HG02840 (cell line): Measurements from ENCODE around the gene NID2.

Experiments used
- ATAC-seq: cut with Tn5 transposase; IDR thresholded peaks from one replicate; pipeline ENCODE4 v1.9.1; 2021; ENCODE audit warnings: mild to moderate bottlenecking, moderate library complexity, moderate number of reproducible peaks; ENCODE audit not compliant: unreplicated experiment, low FRiP score

NID2 gene, protein sequence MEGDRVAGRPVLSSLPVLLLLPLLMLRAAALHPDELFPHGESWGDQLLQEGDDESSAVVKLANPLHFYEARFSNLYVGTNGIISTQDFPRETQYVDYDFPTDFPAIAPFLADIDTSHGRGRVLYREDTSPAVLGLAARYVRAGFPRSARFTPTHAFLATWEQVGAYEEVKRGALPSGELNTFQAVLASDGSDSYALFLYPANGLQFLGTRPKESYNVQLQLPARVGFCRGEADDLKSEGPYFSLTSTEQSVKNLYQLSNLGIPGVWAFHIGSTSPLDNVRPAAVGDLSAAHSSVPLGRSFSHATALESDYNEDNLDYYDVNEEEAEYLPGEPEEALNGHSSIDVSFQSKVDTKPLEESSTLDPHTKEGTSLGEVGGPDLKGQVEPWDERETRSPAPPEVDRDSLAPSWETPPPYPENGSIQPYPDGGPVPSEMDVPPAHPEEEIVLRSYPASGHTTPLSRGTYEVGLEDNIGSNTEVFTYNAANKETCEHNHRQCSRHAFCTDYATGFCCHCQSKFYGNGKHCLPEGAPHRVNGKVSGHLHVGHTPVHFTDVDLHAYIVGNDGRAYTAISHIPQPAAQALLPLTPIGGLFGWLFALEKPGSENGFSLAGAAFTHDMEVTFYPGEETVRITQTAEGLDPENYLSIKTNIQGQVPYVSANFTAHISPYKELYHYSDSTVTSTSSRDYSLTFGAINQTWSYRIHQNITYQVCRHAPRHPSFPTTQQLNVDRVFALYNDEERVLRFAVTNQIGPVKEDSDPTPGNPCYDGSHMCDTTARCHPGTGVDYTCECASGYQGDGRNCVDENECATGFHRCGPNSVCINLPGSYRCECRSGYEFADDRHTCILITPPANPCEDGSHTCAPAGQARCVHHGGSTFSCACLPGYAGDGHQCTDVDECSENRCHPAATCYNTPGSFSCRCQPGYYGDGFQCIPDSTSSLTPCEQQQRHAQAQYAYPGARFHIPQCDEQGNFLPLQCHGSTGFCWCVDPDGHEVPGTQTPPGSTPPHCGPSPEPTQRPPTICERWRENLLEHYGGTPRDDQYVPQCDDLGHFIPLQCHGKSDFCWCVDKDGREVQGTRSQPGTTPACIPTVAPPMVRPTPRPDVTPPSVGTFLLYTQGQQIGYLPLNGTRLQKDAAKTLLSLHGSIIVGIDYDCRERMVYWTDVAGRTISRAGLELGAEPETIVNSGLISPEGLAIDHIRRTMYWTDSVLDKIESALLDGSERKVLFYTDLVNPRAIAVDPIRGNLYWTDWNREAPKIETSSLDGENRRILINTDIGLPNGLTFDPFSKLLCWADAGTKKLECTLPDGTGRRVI (N-terminal part only)

DNA sequence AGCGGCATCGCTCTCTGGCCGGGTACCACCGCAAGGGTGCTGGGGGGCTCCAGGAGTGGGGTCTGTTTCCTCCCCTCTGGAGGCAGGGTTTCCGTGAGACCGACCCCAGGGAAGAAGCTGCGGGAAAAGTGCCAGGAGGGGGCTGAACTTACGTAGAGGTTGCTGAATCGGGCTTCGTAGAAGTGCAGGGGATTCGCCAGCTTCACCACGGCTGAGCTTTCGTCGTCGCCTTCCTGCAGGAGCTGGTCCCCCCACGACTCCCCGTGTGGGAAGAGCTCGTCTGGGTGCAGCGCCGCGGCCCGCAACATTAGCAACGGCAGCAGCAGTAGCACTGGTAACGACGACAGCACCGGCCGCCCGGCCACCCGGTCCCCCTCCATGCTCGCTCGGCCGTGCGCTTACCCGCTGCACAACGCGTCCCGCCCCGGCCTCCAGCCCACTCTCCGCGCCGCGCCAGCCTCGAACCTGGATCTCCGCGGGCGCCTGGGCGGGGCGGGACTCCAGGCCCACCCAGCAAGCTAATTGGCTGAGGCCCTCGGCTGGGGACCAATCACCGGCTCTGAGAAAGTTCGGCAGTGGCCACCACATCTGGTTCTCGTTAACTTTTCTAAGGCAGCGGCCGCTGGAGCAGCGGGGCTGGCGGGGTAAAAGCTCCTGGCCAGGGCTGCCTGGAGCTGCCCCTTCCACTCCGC is at the start of gene NID2:
NID2 (minus strand) TSS at position 445 of the 692 bp plus-strand sequence; CDS start at position 380, 65 bp downstream.
- no peak for ATAC-seq

DNA sequence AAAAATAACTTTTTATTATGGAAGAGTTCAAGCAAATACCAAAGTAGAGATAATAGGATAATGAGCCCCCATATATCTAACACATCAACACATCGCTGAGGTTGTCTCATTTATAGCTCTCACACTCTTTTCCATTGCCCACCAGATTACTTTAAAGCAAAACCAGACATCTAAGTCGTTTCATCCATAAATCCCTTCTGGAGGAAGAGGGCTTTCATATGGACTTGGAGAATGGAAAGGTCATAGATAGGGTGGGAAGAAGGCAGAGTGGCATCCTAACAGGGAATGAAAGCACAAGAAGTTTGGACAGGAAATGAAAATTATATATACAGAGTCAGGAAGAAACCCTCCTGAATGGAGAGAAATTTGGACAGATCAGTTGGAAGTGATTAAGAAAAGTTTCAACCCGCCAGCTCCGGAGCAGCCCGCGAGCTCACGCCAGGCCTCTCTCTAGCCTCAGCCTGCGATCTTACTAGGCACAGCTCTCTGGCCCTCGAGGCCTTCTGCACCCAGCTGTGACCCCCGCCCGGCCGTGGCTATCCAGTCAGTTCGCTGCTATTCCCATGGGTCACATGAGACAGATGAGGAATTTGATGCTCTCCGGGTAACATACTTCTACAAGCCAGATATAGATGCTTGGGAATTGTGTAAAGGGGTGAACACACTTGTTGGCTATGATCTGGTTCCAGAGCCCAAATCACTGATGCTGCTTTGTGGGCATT is 48.4 kb upstream of the NID2 start:
- no peak for ATAC-seq

DNA sequence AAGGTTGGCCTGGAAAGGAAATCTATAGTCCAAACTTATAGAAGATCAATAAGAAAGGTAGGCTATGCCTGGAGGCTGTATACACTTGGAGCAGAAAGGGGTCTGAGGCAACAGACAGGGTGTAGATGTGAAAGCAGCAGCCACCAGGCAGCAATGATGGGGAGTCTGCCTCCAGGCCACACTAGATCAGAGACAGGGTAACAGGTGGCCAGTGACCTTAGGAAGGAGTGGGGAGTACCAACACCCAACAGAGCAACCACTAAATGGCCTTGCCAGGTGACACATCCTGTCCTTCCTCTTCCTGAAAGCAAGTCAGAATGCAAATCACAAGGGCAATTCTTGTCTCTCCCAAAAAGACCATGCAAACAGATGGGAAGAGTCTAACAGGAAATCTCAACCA is 46.4 kb upstream of the NID2 start:
- ATAC-seq = no peak

DNA sequence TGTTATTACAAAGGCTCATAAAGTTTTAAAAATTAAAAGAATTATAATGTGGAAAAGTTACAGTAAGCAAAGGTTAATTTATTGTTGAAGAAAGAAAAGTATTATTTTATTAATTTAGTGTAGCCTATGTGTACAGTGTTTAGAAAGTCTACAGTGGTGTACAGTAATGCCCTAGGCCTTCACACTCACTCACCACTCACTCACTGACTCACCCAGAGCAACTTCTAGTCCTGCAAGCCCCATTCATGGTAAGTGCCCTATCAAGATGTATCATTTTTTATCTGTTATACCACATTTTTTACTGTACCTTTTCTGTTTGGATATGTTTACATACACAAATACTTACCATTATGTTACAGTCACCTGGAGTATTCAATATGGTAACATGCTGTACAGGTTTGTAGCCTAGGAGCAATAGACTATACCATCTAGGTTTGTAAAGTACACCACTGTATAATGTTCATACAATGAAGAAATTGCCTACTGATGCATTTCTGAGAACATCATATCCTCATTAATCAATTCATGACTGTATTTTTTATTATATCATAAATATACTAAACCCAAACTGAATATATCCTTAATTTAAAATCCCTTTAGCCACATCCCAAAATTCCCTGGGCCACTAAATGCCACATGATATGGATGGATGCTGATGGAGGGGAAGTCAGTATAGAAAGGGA is 43.6 kb upstream of the NID2 start:
- no peak for ATAC-seq

DNA sequence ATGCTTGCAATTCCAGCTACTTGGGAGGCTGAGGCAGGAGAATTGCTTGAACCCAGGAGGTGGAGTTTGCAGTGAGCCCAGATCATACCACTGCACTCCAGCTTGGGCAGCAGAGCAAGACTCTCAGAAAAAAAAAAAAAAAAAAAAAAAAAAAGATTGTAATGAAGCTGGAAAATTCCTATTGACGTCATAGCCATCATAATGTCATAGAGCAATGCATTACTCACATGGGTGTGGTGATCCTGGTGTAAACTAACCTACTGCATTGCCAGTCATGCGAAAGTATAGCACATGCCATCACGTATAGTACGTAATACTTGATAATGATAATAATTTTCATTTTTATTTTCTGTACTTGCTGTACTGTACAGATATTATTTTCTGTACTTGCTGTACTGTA is 42.7 kb upstream of the NID2 start:
- ATAC-seq = no peak

DNA sequence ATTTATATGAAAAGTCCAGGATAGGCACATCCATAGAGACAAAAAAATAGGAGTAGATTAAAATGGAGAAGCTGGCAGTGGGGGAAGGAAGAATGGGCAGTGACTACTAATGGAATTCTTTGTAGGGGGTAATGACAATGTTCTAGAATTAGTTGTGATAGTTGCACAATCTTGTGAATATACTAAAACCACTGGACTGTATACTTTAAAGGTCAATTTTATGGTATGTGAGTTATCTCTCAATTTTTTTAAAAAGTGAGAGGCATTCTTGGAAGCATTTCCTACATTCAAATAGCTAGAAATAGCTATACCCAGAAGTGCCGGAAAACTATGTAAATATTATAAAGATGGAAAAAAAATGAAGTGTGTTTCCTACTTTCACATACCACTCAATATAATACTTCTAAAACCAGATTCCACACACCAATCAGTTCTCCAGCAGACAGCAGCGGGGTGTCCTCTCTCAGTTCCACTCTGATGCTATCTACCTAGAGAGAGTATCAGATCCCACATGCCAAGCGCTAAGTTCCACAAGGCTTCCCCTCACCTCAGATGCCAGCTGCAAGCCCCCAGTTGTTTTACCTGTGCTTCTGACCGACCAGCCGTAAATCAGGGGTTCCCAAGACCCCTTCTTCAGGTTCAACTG is 41.7 kb upstream of the NID2 start:
- ATAC-seq = no peak

DNA sequence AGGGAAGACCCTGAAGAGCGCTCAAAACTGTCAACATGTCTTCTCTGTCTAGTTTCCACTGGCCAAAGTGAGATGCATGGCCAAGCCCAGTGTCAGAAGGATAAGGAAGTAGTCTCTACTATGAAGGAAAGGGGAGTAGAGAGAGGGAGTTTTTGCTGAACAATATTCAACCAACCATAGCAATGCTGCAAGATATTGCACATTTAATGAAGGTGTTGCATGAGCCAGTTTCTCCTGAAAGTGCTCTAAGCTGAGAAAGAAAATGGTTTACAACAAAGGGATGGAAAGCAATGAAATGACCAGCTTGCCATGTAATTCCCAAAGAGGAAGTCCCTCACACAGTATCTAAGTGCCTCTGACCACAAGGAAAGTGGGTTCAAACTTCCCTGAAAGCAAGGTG is 40.0 kb upstream of the NID2 start:
- no peak for ATAC-seq

DNA sequence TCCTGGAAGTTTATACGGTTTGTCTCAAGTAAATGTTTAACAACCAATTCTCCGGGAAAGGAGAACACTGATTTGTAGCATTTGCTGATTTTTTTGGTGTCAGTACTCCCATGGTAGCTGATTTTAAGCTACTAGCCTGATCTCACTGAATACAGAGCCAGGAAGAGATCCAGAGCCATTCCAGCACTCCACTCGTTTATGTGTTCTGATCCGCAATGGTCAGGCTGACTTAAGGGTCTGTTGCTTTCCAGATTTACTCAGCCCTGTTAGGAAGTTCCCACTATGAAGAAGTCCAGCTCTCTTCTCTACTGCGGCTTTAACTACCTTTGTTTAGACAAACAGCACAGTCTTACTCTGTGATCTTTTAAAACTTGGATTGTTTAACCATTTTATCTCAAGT is 38.0 kb upstream of the NID2 start:
- no peak for ATAC-seq

DNA sequence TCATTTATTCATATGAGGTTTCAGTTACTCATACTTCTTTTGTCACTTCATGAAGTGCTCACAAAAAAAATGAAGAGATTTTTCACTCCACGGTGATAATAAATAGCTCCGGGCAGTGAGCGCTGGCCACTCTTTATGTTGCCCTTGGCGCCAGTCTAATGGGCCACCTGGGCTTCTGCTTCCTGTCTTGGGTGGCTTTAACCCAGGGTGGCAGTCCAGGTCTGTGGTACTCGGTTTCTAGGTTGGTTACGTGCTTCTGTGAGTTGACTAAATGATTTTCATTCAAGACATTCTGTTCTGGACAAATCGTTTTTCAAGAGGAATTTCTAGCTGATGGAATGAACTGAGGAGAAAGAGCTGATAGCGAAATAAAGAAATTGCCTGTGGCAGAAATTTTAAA is 34.6 kb upstream of the NID2 start:
- ATAC-seq = no peak

DNA sequence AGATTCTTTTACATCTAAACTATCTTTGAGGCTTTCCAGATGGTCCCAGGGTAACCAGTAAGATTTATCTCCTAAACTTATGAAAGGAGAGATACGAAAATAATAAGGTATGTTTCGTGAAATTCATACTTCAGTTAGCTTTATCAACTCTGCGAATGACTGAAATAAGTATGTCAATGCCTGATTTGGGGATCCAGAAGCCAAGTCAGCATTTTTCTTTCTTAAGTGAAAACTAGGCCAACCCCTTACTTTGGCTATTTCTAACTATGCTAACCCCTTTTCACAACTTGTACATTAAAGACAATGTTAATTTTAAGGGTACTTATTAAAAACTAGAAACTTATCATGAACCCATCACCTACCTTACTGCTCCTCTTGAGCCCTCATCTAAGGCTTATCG is 26.9 kb upstream of the NID2 start:
- ATAC-seq = no peak

DNA sequence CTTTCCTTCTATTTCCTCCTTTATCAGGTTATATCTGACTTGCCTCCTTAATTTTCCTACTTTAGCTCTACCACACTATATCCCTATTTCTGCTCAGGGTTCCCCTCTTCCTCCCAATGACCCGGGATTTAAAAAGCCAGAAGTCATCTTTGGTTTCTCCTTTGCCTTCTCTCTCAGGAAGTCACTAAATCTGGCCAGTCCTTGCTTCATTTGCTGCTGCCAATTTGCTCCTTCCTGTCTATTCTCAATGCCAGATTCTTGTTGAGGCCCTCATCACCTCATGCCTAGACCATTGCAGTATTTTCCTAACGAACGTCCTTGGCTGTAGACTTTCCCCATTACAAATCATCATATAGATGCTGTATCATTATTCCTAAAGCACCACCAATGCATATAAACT is 26.5 kb upstream of the NID2 start:
- no peak for ATAC-seq

DNA sequence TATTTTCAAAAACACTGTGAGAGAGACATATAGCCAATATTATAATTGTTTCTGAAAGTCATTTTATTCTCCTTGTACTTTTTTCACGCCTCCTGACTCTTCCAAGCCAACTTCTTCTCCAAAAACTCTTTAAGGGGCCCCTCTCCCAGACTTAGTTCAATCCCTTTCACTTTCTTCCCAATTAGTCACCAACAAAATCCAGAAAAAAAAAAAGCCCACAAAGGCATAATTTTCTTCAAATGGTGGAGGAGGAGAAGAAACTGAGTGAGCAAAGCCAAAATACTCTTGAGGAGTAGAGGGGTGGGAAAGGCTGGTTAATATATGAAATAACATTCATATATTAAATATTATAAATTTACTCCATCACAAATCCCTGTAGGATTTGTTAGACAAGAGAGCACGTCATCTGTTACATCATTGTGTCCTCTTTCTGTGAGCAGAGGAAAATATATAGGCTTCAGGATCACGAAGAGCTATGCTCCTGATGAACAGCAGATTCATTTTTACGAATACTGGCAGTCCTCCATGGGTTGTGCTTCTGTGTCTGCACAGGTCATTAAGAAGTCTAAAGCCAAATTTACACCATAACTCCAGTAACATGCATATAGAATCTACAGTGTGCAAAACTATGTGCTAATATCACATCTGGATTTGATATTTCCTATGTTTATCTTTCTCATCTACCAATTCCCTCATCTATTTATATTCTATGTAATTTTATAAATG is 25.9 kb upstream of the NID2 start:
- no peak for ATAC-seq

DNA sequence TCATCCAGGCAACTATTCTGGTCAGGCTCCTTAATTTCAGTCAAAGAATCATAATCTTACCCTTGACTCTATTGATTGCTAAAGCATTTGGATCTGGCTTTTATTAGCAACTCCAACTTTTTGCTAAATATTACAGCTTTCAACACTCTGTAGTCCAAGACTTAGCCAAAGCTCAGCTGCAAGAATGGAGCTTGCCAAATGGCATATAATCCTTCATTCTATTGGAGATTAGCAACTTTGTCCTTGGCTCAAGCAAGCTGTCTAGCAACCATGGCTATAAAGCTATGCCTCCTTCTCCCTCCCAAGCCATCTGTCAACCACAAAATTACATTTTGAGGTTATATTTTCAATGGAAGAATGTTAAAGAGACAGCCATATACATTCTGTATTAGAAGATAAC is 23.1 kb upstream of the NID2 start:
- no peak for ATAC-seq

DNA sequence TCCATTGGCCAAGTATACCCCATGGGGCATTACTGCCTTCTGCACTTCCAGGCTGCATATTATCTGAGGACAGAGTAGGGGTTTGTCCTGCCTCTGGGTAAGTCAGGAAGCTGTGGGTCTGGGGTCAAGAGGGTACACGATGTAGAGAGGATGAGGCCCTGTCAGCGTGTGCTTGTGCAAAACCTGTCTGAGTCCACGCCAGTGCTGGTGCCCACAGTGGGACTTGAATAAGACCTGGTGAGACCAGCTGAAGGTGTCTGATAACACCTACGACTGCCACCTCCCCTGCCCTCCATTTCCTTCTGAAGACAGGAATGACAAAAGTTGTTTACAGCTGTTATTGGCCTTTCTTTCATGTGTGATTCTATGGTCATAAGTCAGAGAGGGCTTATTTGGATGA is 22.1 kb upstream of the NID2 start:
- ATAC-seq = no peak

DNA sequence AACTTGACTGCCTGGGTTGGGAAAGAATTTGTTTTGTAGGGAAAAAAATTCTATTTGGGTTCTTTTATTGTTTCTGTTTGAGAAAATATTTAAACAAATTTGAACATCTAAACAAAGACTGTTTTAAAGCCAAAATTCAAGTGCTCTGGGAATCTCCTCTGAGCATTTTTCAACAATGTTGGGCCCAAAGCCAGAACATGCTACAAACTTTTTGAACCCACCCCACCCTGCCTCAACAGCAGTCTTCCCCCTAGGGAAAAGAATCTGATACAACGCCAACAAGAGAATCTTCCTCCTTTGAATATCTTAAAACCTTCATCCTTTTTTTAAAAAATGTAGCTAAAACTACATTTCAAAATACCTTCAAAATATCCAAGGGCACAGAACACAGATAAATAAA is 20.4 kb upstream of the NID2 start:
- no peak for ATAC-seq

DNA sequence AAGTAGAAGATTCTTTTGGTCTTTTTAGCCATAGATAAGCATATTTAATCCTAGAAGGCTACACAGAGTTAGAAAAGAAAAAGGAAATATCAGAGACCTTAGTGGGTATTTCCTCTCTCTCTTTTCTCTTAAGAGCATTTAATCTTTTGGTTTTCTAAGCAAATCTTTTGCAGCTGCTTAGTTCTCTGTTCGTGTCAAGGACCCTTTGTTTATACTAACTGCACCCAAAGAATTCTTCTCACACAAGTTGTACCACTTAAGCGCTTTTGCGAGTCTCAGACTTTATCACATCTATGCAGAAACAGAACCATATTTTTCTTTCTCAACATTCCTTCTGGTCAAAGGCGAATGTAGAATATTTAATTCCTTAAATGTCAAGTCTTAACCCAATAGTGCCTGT is 17.9 kb upstream of the NID2 start:
- no peak for ATAC-seq

DNA sequence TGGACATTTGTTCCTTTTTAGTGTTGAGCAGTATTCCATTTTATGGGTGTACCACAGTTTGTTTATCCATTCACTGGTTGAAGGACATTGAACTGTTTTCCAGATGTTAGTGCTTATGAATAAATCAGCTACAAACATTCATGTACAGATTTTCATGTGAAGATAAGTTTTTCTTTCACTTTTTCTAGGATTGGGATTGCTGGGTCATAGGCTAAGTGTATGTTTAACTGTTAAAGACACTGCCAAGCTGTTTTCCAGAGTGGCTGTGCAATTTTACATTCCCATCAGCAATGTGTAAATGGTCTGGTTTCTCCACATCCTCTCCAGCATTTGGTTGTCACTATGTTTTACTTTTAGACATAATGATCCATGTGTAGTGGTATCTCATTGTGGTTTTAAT is 14.0 kb upstream of the NID2 start:
- no peak for ATAC-seq

DNA sequence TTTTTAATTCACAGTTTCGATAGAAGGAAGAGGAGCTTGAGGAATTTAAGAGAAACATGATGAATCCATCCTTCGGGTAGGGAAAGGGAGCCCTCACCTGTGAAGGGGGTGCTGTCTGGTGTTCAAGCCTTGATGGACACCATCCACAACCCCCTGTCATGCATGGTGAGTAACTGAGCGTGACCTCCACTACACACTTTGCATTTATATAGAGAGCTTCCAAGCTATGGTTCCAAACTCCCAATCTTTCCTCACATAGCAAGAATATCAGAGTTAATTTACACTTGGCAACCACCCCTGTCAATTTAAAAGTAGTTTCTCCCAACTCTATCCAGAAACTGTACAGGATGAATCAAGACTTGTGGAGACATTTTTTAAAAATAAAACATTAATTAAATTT is 13.1 kb upstream of the NID2 start:
- ATAC-seq = no peak
